Panc1 (cell line): ENCODE measurements around the gene ZNF784.

Experiments
- POLR2AphosphoS5 ChIP-seq: IDR thresholded peaks from 2 replicates; pipeline ENCODE4 v1.6.1; 2012; ENCODE audit warnings: mild to moderate bottlenecking, low read depth, low read length, moderate library complexity
- SIN3A ChIP-seq: IDR thresholded peaks from 2 replicates; pipeline ENCODE4 v1.6.1; 2012; ENCODE audit warnings: low read depth, mild to moderate bottlenecking, low read length, moderate library complexity, borderline replicate concordance; ENCODE audit not compliant: insufficient read depth
- TF ChIP-seq, protein P1 (sequence below): fragments of 450-650 bp; IDR thresholded peaks from 2 replicates; pipeline ENCODE4 v1.5.1; 2017; ENCODE audit warnings: mild to moderate bottlenecking
- TF ChIP-seq, protein P2 (sequence below), 2 experiments: IDR thresholded peaks; 2 replicates each; pipeline ENCODE4 v1.6.1; 2011 to 2012; ENCODE audit warnings: low read depth in 2 of 2, control low read depth in 1 of 2, low read length in 1 of 2, mild to moderate bottlenecking in 1 of 2, moderate library complexity in 1 of 2; ENCODE audit not compliant: insufficient read depth in 1 of 2

DNA sequence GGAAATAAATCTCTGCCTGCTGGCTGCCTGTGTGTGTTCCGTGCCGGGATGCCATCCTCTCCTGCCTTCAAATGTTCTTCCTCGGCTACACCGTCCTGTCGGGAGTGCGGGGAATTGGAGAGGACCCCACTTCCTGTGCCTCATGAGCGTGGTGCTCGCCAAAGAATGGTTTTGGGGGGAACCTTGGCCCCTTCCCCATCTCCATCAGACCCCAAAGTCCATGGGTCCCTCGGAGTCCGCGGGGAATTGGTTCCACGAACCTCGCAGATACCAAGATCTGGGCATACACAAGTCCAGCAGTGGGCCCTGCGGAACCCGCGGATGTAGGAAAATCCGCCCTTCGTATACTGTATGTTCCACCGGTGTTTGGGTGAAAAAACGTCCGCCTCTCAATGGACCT is 21.3 kb downstream of the ZNF784 start:
- TF ChIP-seq, protein P1, sequence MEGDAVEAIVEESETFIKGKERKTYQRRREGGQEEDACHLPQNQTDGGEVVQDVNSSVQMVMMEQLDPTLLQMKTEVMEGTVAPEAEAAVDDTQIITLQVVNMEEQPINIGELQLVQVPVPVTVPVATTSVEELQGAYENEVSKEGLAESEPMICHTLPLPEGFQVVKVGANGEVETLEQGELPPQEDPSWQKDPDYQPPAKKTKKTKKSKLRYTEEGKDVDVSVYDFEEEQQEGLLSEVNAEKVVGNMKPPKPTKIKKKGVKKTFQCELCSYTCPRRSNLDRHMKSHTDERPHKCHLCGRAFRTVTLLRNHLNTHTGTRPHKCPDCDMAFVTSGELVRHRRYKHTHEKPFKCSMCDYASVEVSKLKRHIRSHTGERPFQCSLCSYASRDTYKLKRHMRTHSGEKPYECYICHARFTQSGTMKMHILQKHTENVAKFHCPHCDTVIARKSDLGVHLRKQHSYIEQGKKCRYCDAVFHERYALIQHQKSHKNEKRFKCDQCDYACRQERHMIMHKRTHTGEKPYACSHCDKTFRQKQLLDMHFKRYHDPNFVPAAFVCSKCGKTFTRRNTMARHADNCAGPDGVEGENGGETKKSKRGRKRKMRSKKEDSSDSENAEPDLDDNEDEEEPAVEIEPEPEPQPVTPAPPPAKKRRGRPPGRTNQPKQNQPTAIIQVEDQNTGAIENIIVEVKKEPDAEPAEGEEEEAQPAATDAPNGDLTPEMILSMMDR: no peak
- TF ChIP-seq, protein P2, sequence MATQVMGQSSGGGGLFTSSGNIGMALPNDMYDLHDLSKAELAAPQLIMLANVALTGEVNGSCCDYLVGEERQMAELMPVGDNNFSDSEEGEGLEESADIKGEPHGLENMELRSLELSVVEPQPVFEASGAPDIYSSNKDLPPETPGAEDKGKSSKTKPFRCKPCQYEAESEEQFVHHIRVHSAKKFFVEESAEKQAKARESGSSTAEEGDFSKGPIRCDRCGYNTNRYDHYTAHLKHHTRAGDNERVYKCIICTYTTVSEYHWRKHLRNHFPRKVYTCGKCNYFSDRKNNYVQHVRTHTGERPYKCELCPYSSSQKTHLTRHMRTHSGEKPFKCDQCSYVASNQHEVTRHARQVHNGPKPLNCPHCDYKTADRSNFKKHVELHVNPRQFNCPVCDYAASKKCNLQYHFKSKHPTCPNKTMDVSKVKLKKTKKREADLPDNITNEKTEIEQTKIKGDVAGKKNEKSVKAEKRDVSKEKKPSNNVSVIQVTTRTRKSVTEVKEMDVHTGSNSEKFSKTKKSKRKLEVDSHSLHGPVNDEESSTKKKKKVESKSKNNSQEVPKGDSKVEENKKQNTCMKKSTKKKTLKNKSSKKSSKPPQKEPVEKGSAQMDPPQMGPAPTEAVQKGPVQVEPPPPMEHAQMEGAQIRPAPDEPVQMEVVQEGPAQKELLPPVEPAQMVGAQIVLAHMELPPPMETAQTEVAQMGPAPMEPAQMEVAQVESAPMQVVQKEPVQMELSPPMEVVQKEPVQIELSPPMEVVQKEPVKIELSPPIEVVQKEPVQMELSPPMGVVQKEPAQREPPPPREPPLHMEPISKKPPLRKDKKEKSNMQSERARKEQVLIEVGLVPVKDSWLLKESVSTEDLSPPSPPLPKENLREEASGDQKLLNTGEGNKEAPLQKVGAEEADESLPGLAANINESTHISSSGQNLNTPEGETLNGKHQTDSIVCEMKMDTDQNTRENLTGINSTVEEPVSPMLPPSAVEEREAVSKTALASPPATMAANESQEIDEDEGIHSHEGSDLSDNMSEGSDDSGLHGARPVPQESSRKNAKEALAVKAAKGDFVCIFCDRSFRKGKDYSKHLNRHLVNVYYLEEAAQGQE (IDR thresholded peaks at IDR 0.05; ENCODE audit: insufficient read depth in 1 of 2, low read depth in 2 of 2, low read length in 1 of 2): no peak
- TF ChIP-seq SIN3A: no peak
- TF ChIP-seq POLR2AphosphoS5: no peak
